Panc1 (cell line): ENCODE measurements around the gene RANBP1. TPM values are rescaled to one million over a fixed set of nuclear protein-coding genes. Genes with fewer than 3 reads are reported as not detected.
A peak's percentile ranks its signal among the peaks of the same experiment; 100 is the strongest.

ENCODE experiments used
- ATAC-seq: fragments of 200-7000 bp; cut with Tn5 transposase; 2 replicates; pipeline ENCODE4 v1.9.1; 2020; ENCODE audit warnings: mild to moderate bottlenecking, moderate library complexity
- BruUV-seq: library from RNA; stranded (reverse); fragments of 400-500 nt; replicated peaks from 2 replicates; lab custom pipeline; 2021; lab: Mats Ljungman, UMichigan
- CTCF ChIA-PET: fragments of 300-600 bp; sonication (Branson Sonifier 250); formaldehyde crosslinking; loops from one replicate; lab custom pipeline; 2022; ENCODE audit warnings: antibody characterized with exemption; lab: Charles Lee
- POLR2A ChIA-PET: fragments of 300-600 bp; sonication (Branson Sonifier 250); formaldehyde crosslinking; loops from one replicate; lab custom pipeline; 2022; ENCODE audit warnings: antibody characterized with exemption; lab: Charles Lee
- DNase-seq: peaks from one replicate; pipeline ENCODE4 v3.0.0-alpha.2; 2010; ENCODE audit warnings: low read depth, low spot score
- H3K27ac ChIP-seq: 2 replicates; pipeline ENCODE4 v1.5.1; 2011; ENCODE audit warnings: mild to moderate bottlenecking, low read length, inconsistent platforms
- H3K27me3 ChIP-seq: fragments of 200-500 bp; sonication (Bioruptor generic); 2 replicates; pipeline ENCODE4 v1.6.0; 2014; ENCODE audit warnings: low read length, inconsistent platforms; ENCODE audit not compliant: control insufficient read depth, insufficient read depth
- H3K36me3 ChIP-seq: fragments of 200-500 bp; sonication (Bioruptor generic); 2 replicates; pipeline ENCODE4 v1.5.1; 2014; ENCODE audit warnings: inconsistent platforms, mild to moderate bottlenecking, low read length, moderate library complexity; ENCODE audit not compliant: control insufficient read depth, insufficient read depth
- H3K4me1 ChIP-seq: 2 replicates; pipeline ENCODE4 v1.5.1; 2011; ENCODE audit warnings: inconsistent platforms, mild to moderate bottlenecking, low read length, moderate library complexity; ENCODE audit not compliant: control insufficient read depth, insufficient read depth
- H3K4me3 ChIP-seq, 2 experiments: 2 replicates each; pipeline ENCODE4 v1.5.1; 2011 to 2012; ENCODE audit warnings: low read depth in 2 of 2, low read length in 2 of 2, mild to moderate bottlenecking in 2 of 2, inconsistent platforms in 1 of 2, moderate library complexity in 1 of 2
- H3K9me3 ChIP-seq: fragments of 200-500 bp; sonication (Bioruptor generic); 2 replicates; pipeline ENCODE4 v1.5.1; 2014; ENCODE audit warnings: low read depth, mild to moderate bottlenecking, inconsistent platforms, low read length, moderate library complexity; ENCODE audit not compliant: control insufficient read depth, insufficient read depth
- POLR2AphosphoS5 ChIP-seq: IDR thresholded peaks from 2 replicates; pipeline ENCODE4 v1.6.1; 2012; ENCODE audit warnings: mild to moderate bottlenecking, low read depth, low read length, moderate library complexity
- SIN3A ChIP-seq: IDR thresholded peaks from 2 replicates; pipeline ENCODE4 v1.6.1; 2012; ENCODE audit warnings: low read depth, mild to moderate bottlenecking, low read length, moderate library complexity, borderline replicate concordance; ENCODE audit not compliant: insufficient read depth
- TCF7L2 ChIP-seq: IDR thresholded peaks from 2 replicates; pipeline ENCODE4 v1.6.1; 2011; ENCODE audit warnings: mild to moderate bottlenecking, low read depth, low read length, inconsistent platforms
- in situ Hi-C: cut with HindIII; loops from 2 replicates; pipeline ENCODE4 v1.10.0; 2016; ENCODE audit warnings: low sequenced_read_pairs, low pct_unique_long_range_greater_than_20kb
- intact Hi-C: fragments of 100-400 bp; cut with micrococcal nuclease; formaldehyde crosslinking; loops from one replicate; pipeline ENCODE4 v1.10.0; 2022; ENCODE audit not compliant: unreplicated experiment
- total RNA-seq: library from RNA; stranded (reverse); gene quantifications from one replicate; pipeline ENCODE4 v1.2.1, GENCODE V29; 2021; ENCODE audit not compliant: unreplicated experiment
- TF ChIP-seq, protein P1 (sequence below), 2 experiments: IDR thresholded peaks; 2 replicates each; pipeline ENCODE4 v1.6.1; 2011 to 2012; ENCODE audit warnings: low read depth in 2 of 2, control low read depth in 1 of 2, low read length in 1 of 2, mild to moderate bottlenecking in 1 of 2, moderate library complexity in 1 of 2; ENCODE audit not compliant: insufficient read depth in 1 of 2
- TF ChIP-seq, protein P2 (sequence below): fragments of 450-650 bp; IDR thresholded peaks from 2 replicates; pipeline ENCODE4 v1.5.1; 2017; ENCODE audit warnings: mild to moderate bottlenecking

RANBP1 gene
- total RNA-seq, 1 experiment from 2014 or later, result 232 TPM

DNA sequence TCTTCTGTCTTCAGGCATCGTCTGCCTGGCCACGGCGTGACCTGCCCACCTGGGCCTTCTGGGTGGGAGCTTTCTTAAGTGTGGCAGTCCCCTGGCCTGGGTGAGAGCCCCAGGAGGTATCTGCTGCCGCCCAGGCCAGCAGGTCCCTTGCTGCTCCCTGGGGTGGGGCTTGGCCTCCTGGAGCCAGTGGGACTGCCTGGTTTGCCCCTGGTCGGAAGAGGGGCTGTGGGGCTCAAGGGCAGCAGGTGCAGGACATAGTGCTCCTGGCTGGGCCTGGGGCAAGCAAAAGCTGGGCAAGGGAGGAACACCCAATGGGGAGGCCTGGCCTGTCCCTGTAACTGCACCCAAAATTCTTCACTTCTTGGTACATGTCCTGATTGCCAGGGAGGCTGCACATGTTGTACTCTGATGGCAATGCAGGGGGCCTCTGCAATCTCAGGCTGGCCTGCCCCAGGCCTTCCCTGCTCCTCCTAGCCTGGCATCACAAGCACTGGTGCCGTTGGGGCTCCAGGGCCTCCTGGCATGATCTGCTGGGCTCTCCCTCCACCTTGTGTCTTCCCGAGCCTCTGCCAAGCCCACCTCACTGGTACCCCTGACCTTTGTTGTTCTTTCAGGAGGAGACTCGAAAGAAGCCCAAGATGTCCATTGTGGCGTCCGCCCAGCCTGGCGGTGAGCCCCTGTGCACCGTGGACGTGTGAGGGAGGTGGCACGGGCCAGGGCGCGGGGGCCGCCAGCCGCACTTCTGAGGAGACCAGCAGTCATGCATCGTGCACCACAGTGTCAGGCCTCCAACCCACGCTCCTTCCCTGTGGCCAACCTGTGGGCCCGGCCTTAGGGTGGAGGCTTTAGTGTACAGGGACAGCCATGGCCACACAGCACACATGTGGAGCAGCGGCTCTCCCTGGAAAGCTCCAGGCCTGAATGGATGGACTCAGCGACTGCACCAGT, 6.2 kb upstream of the RANBP1 start:
- CTCF ChIA-PET, result no interaction called here
- Histone ChIP-seq H3K9me3 (no peaks in the 10 kb centered on the region), H3K4me1 (peaks cover 5% of the 10 kb centered on the region), H3K36me3 (no peaks in the 10 kb centered on the region; the same call in 1 of the 2 replicates), H3K4me3 (no peak overlapping the region), H3K27me3 (no peaks in the 10 kb centered on the region), H3K27ac (no peak overlapping the region)
- 0 out of 2 replicates have a peak, but pooled peaks have one; percentile 1 for ATAC-seq
- intact Hi-C loops, result no loop called here
- peak; percentile 11 for TF ChIP-seq POLR2AphosphoS5
- TF ChIP-seq, protein P1, sequence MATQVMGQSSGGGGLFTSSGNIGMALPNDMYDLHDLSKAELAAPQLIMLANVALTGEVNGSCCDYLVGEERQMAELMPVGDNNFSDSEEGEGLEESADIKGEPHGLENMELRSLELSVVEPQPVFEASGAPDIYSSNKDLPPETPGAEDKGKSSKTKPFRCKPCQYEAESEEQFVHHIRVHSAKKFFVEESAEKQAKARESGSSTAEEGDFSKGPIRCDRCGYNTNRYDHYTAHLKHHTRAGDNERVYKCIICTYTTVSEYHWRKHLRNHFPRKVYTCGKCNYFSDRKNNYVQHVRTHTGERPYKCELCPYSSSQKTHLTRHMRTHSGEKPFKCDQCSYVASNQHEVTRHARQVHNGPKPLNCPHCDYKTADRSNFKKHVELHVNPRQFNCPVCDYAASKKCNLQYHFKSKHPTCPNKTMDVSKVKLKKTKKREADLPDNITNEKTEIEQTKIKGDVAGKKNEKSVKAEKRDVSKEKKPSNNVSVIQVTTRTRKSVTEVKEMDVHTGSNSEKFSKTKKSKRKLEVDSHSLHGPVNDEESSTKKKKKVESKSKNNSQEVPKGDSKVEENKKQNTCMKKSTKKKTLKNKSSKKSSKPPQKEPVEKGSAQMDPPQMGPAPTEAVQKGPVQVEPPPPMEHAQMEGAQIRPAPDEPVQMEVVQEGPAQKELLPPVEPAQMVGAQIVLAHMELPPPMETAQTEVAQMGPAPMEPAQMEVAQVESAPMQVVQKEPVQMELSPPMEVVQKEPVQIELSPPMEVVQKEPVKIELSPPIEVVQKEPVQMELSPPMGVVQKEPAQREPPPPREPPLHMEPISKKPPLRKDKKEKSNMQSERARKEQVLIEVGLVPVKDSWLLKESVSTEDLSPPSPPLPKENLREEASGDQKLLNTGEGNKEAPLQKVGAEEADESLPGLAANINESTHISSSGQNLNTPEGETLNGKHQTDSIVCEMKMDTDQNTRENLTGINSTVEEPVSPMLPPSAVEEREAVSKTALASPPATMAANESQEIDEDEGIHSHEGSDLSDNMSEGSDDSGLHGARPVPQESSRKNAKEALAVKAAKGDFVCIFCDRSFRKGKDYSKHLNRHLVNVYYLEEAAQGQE (IDR thresholded peaks at IDR 0.05; ENCODE audit: insufficient read depth in 1 of 2, low read depth in 2 of 2, low read length in 1 of 2), result no peak
- TF ChIP-seq SIN3A, result no peak
- BruUV-seq, result no TSS peak
- in situ Hi-C loops, result no loop called here
- POLR2A ChIA-PET, result no interaction called here
- no peak for DNase-seq

DNA sequence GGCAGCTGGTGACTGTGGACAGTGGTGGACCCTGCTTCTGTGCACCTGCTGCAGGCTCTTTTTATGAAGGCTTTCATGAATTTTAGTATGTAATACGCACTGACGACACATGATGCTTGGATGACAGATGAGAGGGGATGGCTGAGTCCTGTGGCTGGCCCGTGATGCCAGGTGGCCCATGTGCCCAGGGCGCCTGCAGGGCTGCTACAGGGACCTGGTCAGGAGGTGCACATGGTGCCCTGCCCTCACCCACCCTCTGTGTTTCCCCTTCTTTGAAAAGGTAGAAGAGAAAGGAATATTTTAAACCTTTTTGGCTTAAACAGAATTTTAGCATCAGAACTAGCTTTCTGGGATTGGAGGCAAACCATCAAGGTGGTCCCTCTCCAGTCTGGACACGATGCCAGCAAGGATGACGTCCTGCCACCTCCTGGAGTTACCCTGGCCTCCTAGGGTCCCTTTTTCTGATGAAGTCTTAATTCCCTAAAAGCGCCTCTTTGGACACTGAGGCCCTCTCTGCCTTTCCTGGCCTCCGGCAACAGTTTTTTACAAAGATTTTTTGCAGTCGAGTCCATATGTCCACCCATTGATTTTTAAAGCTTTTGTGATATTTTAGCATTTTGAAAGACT, 5.4 kb upstream of the RANBP1 start:
- TF ChIP-seq SIN3A (no peak), POLR2AphosphoS5 (no peak), TCF7L2 (no peak)
- TF ChIP-seq, protein P2, sequence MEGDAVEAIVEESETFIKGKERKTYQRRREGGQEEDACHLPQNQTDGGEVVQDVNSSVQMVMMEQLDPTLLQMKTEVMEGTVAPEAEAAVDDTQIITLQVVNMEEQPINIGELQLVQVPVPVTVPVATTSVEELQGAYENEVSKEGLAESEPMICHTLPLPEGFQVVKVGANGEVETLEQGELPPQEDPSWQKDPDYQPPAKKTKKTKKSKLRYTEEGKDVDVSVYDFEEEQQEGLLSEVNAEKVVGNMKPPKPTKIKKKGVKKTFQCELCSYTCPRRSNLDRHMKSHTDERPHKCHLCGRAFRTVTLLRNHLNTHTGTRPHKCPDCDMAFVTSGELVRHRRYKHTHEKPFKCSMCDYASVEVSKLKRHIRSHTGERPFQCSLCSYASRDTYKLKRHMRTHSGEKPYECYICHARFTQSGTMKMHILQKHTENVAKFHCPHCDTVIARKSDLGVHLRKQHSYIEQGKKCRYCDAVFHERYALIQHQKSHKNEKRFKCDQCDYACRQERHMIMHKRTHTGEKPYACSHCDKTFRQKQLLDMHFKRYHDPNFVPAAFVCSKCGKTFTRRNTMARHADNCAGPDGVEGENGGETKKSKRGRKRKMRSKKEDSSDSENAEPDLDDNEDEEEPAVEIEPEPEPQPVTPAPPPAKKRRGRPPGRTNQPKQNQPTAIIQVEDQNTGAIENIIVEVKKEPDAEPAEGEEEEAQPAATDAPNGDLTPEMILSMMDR, result no peak
- TF ChIP-seq, protein P1 (IDR thresholded peaks at IDR 0.05; ENCODE audit: insufficient read depth in 1 of 2, low read depth in 2 of 2, low read length in 1 of 2), result no peak
- POLR2A ChIA-PET, result no interaction called here
- Histone ChIP-seq H3K27me3 (no peaks in the 10 kb centered on the region), H3K27ac (no peak overlapping the region), H3K36me3 (no peaks in the 10 kb centered on the region; the same call in 1 of the 2 replicates), H3K4me3 (no peak overlapping the region), H3K4me1 (peaks cover 8% of the 10 kb centered on the region), H3K9me3 (no peaks in the 10 kb centered on the region)
- in situ Hi-C loops, result no loop called here
- intact Hi-C loops, result no loop called here
- CTCF ChIA-PET, result no interaction called here
- DNase-seq (no peak), ATAC-seq (no peak)
- BruUV-seq, result TSS peak; percentile 91
